Stomach (tissue), 4 donors: Measurements from ENCODE around the gene GLIPR2.

Source experiments
- CTCF ChIP-seq, 7 experiments: fragments of 450-650 bp in 4 of 7; fragments of 200-600 bp in 3 of 7; sonication (generic) in 3 of 7; IDR thresholded peaks; one replicate each; pipeline ENCODE4 v1.5.1; 2016 to 2019; ENCODE audit warnings: antibody characterized with exemption in 7 of 7, control low read depth in 2 of 7, mild to moderate bottlenecking in 1 of 7
- POLR2A ChIP-seq, 4 donors: fragments of 450-650 bp; IDR thresholded peaks; one replicate each; pipeline ENCODE4 v1.6.1; 2016; ENCODE audit warnings: antibody characterized with exemption in 4 of 4, control low read depth in 2 of 4, mild to moderate bottlenecking in 1 of 4, moderate library complexity in 1 of 4
- POLR2AphosphoS5 ChIP-seq, 3 donors: sonication (generic); formaldehyde crosslinking; IDR thresholded peaks; one replicate each; pipeline ENCODE4 v1.6.1; 2016; ENCODE audit warnings: antibody characterized with exemption in 3 of 3

GRCh38 chr9:36118201-36118600 lies 18.3 kb upstream of the GLIPR2 start:
- TF ChIP-seq CTCF (IDR thresholded peaks at IDR 0.05) (no peak), POLR2A (IDR thresholded peaks at IDR 0.05) (no peak), POLR2AphosphoS5 (IDR thresholded peaks at IDR 0.05) (no peak)
